Measurements from ENCODE around the gene CDX1.

The CDX1 gene

GRCh38 chr5:150195736-150196485 is 29.3 kb downstream of the CDX1 start:
- TF ChIP-seq CTCF (IDR thresholded peaks at IDR 0.05; ENCODE audit: borderline replicate concordance, insufficient read depth, low read depth, low read length): no peak
- no peak overlapping the region for H3K4me3 ChIP-seq (ENCODE audit: low read depth, low read length)

GRCh38 chr5:150196514-150196913 is 29.9 kb downstream of the CDX1 start:
- H3K4me3 ChIP-seq (ENCODE audit: low read depth, low read length): no peak overlapping the region
- TF ChIP-seq CTCF (IDR thresholded peaks at IDR 0.05; ENCODE audit: borderline replicate concordance, insufficient read depth, low read depth, low read length): no peak

- H3K4me3 ChIP-seq (ENCODE audit: low read depth, low read length): no peak overlapping the region
- TF ChIP-seq CTCF (IDR thresholded peaks at IDR 0.05; ENCODE audit: borderline replicate concordance, insufficient read depth, low read depth, low read length): no peak
Observed at GRCh38 chr5:150196986-150197385, 30.4 kb downstream of the CDX1 start.

GRCh38 chr5:150197476-150197875 is 30.9 kb downstream of the CDX1 start:
- TF ChIP-seq CTCF (IDR thresholded peaks at IDR 0.05; ENCODE audit: borderline replicate concordance, insufficient read depth, low read depth, low read length): no peak
- no peak overlapping the region for H3K4me3 ChIP-seq (ENCODE audit: low read depth, low read length)

- no peak overlapping the region for H3K4me3 ChIP-seq (ENCODE audit: low read depth, low read length)
- TF ChIP-seq CTCF (IDR thresholded peaks at IDR 0.05; ENCODE audit: borderline replicate concordance, insufficient read depth, low read depth, low read length): no peak
Observed at GRCh38 chr5:150202501-150202900, 35.9 kb downstream of the CDX1 start.

- H3K4me3 ChIP-seq (ENCODE audit: low read depth, low read length): no peak overlapping the region
- TF ChIP-seq CTCF (IDR thresholded peaks at IDR 0.05; ENCODE audit: borderline replicate concordance, insufficient read depth, low read depth, low read length): no peak
Observed at GRCh38 chr5:150203832-150204589, 37.4 kb downstream of the CDX1 start.

GRCh38 chr5:150204590-150204960 is 38.0 kb downstream of the CDX1 start:
- no peak overlapping the region for H3K4me3 ChIP-seq (ENCODE audit: low read depth, low read length)
- TF ChIP-seq CTCF (IDR thresholded peaks at IDR 0.05; ENCODE audit: borderline replicate concordance, insufficient read depth, low read depth, low read length): no peak
